Loucy (cell line): ENCODE results near the gene TNNT2.

Source experiments
- EZH2phosphoT487 ChIP-seq: fragments of 200-600 bp; IDR thresholded peaks from 2 replicates; pipeline ENCODE4 v1.6.1; 2018; ENCODE audit warnings: antibody characterized with exemption, mild to moderate bottlenecking, moderate library complexity, borderline replicate concordance
- TF ChIP-seq, protein P1 (sequence below): fragments of 200-600 bp; sonication (generic); conservative IDR thresholded peaks from 2 replicates; pipeline ENCODE4 v1.5.1; 2014; ENCODE audit warnings: mild to moderate bottlenecking, antibody characterized with exemption, low read length

DNA sequence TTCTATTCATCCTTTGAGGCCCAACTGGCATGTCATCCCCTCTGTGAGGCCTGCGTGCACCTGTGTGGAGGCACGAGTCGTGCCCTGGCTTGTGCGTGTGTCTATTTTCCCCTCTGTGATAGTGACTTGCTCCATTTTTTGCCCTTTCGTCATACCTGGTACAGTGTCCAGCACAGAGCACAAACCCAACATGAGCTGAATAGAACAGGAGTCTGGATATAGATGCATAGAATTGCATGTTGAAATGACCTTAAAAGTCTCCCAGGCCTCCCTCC lies 32.5 kb downstream of the TNNT2 start:
- TF ChIP-seq, protein P1, sequence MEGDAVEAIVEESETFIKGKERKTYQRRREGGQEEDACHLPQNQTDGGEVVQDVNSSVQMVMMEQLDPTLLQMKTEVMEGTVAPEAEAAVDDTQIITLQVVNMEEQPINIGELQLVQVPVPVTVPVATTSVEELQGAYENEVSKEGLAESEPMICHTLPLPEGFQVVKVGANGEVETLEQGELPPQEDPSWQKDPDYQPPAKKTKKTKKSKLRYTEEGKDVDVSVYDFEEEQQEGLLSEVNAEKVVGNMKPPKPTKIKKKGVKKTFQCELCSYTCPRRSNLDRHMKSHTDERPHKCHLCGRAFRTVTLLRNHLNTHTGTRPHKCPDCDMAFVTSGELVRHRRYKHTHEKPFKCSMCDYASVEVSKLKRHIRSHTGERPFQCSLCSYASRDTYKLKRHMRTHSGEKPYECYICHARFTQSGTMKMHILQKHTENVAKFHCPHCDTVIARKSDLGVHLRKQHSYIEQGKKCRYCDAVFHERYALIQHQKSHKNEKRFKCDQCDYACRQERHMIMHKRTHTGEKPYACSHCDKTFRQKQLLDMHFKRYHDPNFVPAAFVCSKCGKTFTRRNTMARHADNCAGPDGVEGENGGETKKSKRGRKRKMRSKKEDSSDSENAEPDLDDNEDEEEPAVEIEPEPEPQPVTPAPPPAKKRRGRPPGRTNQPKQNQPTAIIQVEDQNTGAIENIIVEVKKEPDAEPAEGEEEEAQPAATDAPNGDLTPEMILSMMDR = no peak
- no peak for TF ChIP-seq EZH2phosphoT487
